Caco-2 (cell line): Measurements from ENCODE around the gene PSD2. TPM values are rescaled to one million over a fixed set of nuclear protein-coding genes. Genes with fewer than 3 reads are reported as not detected.

Experiments
- BruUV-seq: library from RNA; stranded (reverse); fragments of 400-500 nt; replicated peaks from 2 replicates; lab custom pipeline; 2021; lab: Mats Ljungman, UMichigan
- CTCF ChIA-PET: fragments of 300-600 bp; sonication (Branson Sonifier 250); formaldehyde crosslinking; loops from one replicate; lab custom pipeline; 2022; ENCODE audit warnings: antibody characterized with exemption; lab: Charles Lee
- POLR2A ChIA-PET: fragments of 300-600 bp; sonication (Branson Sonifier 250); formaldehyde crosslinking; loops from one replicate; lab custom pipeline; 2022; ENCODE audit warnings: antibody characterized with exemption; lab: Charles Lee
- DNase-seq, 2 experiments: peaks; one replicate each; pipeline versions ENCODE4 v3.0.0 to v3.0.0-alpha.2; 2020 to 2022
- H3K27me3 ChIP-seq: replicated peaks from 2 replicates; pipeline ENCODE4 v1.6.0; 2011; ENCODE audit warnings: low read length; ENCODE audit not compliant: control insufficient read depth, insufficient read depth
- H3K36me3 ChIP-seq: 2 replicates; pipeline ENCODE4 v1.5.1; 2011; ENCODE audit warnings: low read length; ENCODE audit not compliant: control insufficient read depth, insufficient read depth
- H3K4me1 ChIP-seq: fragments of 250-450 bp; sonication (Bioruptor Pico); 2 replicates; pipeline ENCODE4 v1.5.1; 2020; ENCODE audit warnings: mild to moderate bottlenecking
- H3K4me3 ChIP-seq: 2 replicates; pipeline ENCODE4 v1.5.1; 2011; ENCODE audit warnings: low read depth, mild to moderate bottlenecking, control low read depth, low read length
- H3K9me3 ChIP-seq: fragments of 250-450 bp; sonication (Bioruptor Pico); 2 replicates; pipeline ENCODE4 v1.5.1; 2020; ENCODE audit warnings: mild to moderate bottlenecking, moderate library complexity
- H3K27ac Mint-ChIP-seq: one replicate; pipeline ENCODE4 v1.8.0; 2022; ENCODE audit warnings: mixed read lengths; ENCODE audit not compliant: unreplicated experiment
- H3K27me3 Mint-ChIP-seq: one replicate; pipeline ENCODE4 v1.8.0; 2022; ENCODE audit warnings: mixed read lengths; ENCODE audit not compliant: insufficient read depth, unreplicated experiment
- H3K36me3 Mint-ChIP-seq: one replicate; pipeline ENCODE4 v1.8.0; 2022; ENCODE audit warnings: mild to moderate bottlenecking, mixed read lengths; ENCODE audit not compliant: insufficient read depth, unreplicated experiment
- H3K4me1 Mint-ChIP-seq: one replicate; pipeline ENCODE4 v1.8.0; 2022; ENCODE audit warnings: low read depth, mixed read lengths; ENCODE audit not compliant: unreplicated experiment
- H3K4me3 Mint-ChIP-seq: one replicate; pipeline ENCODE4 v1.8.0; 2022; ENCODE audit warnings: mild to moderate bottlenecking, moderate library complexity, mixed read lengths; ENCODE audit not compliant: unreplicated experiment
- H3K9me3 Mint-ChIP-seq: one replicate; pipeline ENCODE4 v1.8.0; 2022; ENCODE audit warnings: mixed read lengths; ENCODE audit not compliant: unreplicated experiment
- intact Hi-C: fragments of 100-400 bp; cut with micrococcal nuclease; formaldehyde crosslinking; loops from one replicate; pipeline ENCODE4 v1.10.0; 2022; ENCODE audit not compliant: unreplicated experiment
- total RNA-seq: library from RNA; stranded (reverse); gene quantifications from 2 replicates; pipeline ENCODE4 v1.2.3, GENCODE V29; 2022
- TF ChIP-seq, protein P1 (sequence below), 2 experiments: fragments of 200-600 bp in 1 of 2; IDR thresholded peaks; 1 replicate in 1 of 2; 2 replicates in 1 of 2; pipeline versions ENCODE4 v1.5.1 to v1.8.0; 2011 to 2022; ENCODE audit warnings: antibody characterized with exemption in 1 of 2, control low read depth in 1 of 2, inconsistent platforms in 1 of 2, low read depth in 1 of 2, low read length in 1 of 2, mild to moderate bottlenecking in 1 of 2, moderate library complexity in 1 of 2; ENCODE audit not compliant: insufficient read depth in 1 of 2, severe bottlenecking in 1 of 2, unreplicated experiment in 1 of 2

PSD2 gene
- total RNA-seq, 1 experiment from 2014 or later: 0.09 TPM

DNA sequence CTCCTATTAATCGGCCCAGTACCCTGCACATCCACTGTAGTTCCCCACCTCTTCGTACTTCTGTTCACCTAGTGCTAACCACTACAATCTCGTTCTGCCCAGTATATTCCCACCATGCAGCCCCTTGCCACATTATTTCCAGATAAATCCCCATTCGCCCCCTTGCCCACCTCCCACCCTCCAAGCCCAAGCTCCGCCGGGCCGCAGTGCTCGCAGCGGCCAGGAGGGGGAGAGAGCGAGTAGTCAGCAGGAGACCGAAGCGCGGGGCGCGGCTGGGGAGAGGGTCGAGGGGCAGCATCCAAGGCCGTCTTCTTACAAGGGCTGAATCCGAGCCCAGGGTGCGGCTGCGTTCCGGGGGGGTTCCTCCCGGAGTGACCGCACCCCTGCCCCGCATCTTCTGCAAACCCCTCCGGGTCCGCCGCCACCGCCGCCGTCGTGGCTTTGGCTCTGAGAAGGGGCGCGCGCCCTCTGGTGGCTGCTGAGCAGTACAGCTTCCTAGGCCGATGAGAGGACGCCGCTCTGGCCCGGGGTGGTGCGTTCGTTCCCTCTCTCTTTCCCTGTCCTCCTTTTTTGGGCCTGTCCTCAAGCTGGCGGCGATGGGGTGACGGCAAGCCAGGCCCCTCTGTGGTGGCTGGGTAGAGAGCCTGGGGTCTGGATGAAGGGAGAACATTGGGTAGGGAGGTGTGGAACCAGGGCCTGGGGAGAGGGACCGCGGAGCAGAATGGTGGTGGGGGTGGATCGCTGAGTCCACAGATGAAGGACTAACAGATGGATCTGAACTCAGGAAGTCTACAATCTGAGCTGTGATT lies 30.0 kb upstream of the PSD2 start:
- Mint-ChIP-seq H3K4me1 (peaks cover 6% of the 10 kb centered on the region), H3K27ac (peak overlapping the region; percentile 47), H3K9me3 (no peaks in the 10 kb centered on the region), H3K36me3 (no peaks in the 10 kb centered on the region), H3K4me3 (peak overlapping the region; percentile 67), H3K27me3 (no peaks in the 10 kb centered on the region)
- Histone ChIP-seq H3K4me3 (peak overlapping the region; percentile 62), H3K4me1 (peaks cover 9% of the 10 kb centered on the region; the same call in 1 of the 2 replicates), H3K9me3 (no peaks in the 10 kb centered on the region), H3K36me3 (no peaks in the 10 kb centered on the region), H3K27me3 (no peaks in the 10 kb centered on the region)
- ChIA-PET CTCF (interaction anchor here (0.6 to 2.5 kb wide), 22 partner anchors 9 to 447 kb away, joined by 3 to 46 read pairs (median 4); partner anchors contain the start of gene CXXC5), POLR2A (interaction anchor here (1.0 kb wide), 1 partner anchor 117 kb away, joined by 4 read pairs; the partner anchor contains the start of gene CXXC5)
- BruUV-seq: no TSS peak
- DNase-seq: peak; percentile 75 to 87
- intact Hi-C loops: loop anchor here (1.0 kb wide), 1 partner anchor 132 kb away; no protein-coding TSS in a partner anchor
- TF ChIP-seq, protein P1, sequence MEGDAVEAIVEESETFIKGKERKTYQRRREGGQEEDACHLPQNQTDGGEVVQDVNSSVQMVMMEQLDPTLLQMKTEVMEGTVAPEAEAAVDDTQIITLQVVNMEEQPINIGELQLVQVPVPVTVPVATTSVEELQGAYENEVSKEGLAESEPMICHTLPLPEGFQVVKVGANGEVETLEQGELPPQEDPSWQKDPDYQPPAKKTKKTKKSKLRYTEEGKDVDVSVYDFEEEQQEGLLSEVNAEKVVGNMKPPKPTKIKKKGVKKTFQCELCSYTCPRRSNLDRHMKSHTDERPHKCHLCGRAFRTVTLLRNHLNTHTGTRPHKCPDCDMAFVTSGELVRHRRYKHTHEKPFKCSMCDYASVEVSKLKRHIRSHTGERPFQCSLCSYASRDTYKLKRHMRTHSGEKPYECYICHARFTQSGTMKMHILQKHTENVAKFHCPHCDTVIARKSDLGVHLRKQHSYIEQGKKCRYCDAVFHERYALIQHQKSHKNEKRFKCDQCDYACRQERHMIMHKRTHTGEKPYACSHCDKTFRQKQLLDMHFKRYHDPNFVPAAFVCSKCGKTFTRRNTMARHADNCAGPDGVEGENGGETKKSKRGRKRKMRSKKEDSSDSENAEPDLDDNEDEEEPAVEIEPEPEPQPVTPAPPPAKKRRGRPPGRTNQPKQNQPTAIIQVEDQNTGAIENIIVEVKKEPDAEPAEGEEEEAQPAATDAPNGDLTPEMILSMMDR (IDR thresholded peaks at IDR 0.05; ENCODE audit: insufficient read depth in 1 of 2, low read depth in 1 of 2, low read length in 1 of 2, severe bottlenecking in 1 of 2, unreplicated experiment in 1 of 2): peak; percentile 86 to 99

DNA sequence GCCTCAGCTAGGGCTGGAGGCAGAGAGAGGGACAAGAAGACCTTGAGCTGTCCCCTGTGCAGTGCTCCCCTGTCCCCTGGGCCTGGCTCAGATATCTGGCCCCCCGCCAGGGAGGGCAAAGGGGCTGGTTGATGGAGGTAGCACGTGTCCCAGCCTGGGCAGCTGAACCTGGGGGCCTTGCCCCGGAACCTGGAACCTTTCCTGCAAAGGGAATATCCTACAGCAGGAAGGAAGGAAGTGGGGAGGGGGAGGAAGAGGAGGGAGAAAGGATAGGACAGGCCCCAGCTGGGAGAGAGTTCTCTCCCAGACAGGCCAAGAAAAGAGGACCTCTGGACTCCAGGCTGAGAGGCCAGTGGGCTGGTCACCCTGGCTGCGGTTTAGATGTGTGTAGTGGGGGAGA lies 27.6 kb upstream of the PSD2 start:
- intact Hi-C loops: no loop called here
- Histone ChIP-seq H3K27me3 (no peaks in the 10 kb centered on the region), H3K4me1 (peaks cover 4% of the 10 kb centered on the region; the same call in 1 of the 2 replicates), H3K36me3 (no peaks in the 10 kb centered on the region), H3K9me3 (no peaks in the 10 kb centered on the region), H3K4me3 (no peak overlapping the region)
- ChIA-PET POLR2A (no interaction called here), CTCF (no interaction called here)
- DNase-seq: no peak
- no peaks in the 10 kb centered on the region for H3K27me3 Mint-ChIP-seq
- H3K4me1 Mint-ChIP-seq: peaks cover 2% of the 10 kb centered on the region
- no peak overlapping the region for H3K27ac Mint-ChIP-seq
- TF ChIP-seq, protein P1 (IDR thresholded peaks at IDR 0.05; ENCODE audit: insufficient read depth in 1 of 2, low read depth in 1 of 2, low read length in 1 of 2, severe bottlenecking in 1 of 2, unreplicated experiment in 1 of 2): no peak
- H3K4me3 Mint-ChIP-seq: no peak overlapping the region
- no TSS peak for BruUV-seq
- H3K36me3 Mint-ChIP-seq: no peaks in the 10 kb centered on the region
- no peaks in the 10 kb centered on the region for H3K9me3 Mint-ChIP-seq

DNA sequence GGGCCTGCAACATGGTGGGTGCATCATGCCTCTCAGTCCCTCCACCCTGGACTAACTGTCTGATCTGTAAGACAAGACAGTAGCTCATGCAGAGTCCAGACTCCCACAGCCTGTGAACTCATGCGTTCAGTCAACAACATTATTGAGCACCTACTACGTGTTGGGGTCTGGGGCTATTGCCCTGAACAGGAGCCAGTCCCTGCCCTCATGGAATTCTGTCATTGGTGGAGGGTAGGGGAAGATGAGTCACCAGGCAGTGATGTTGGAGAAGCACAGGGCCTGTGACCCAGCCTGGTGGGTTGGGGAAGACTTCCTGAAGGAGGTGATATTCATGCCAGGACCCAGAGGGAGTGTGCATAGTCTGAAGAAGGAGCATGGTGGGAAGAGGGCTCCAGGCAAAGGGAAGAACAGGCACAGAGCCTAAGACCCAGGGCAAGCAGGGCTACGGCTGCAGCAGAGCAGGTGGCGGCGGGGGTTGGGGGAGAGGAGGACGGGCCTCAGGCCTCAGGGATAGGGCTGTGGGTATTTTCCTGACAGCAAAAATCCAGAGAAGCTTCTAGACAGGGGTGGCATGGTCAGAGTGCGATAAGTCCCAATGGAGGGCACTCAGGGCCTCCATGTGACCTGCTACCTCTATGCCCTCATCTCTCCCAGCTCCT lies 26.7 kb upstream of the PSD2 start:
- peaks cover 4% of the 10 kb centered on the region; the same call in 1 of the 2 replicates for H3K4me1 ChIP-seq
- no peaks in the 10 kb centered on the region for H3K9me3 Mint-ChIP-seq
- no peaks in the 10 kb centered on the region for H3K9me3 ChIP-seq
- intact Hi-C loops: no loop called here
- no peaks in the 10 kb centered on the region for H3K36me3 ChIP-seq
- H3K27me3 ChIP-seq: no peaks in the 10 kb centered on the region
- H3K27me3 Mint-ChIP-seq: peaks cover under 1% of the 10 kb centered on the region
- TF ChIP-seq, protein P1 (IDR thresholded peaks at IDR 0.05; ENCODE audit: insufficient read depth in 1 of 2, low read depth in 1 of 2, low read length in 1 of 2, severe bottlenecking in 1 of 2, unreplicated experiment in 1 of 2): no peak
- H3K4me3 ChIP-seq: no peak overlapping the region
- no peak overlapping the region for H3K27ac Mint-ChIP-seq
- no TSS peak for BruUV-seq
- DNase-seq: no peak
- CTCF ChIA-PET: no interaction called here
- no peak overlapping the region for H3K4me3 Mint-ChIP-seq
- H3K4me1 Mint-ChIP-seq: no peaks in the 10 kb centered on the region
- no peaks in the 10 kb centered on the region for H3K36me3 Mint-ChIP-seq
- POLR2A ChIA-PET: interaction anchor here (0.6 kb wide), 1 partner anchor 23 kb away, joined by 3 read pairs; no protein-coding TSS in a partner anchor
